Measurements from ENCODE around the gene MYH7. TPM values are rescaled to one million over a fixed set of nuclear protein-coding genes. Genes with fewer than 3 reads are reported as not detected.

The MYH7 gene
- total and polyA plus RNA-seq, 9 donors, result 0.92 to 1.1 (median 0.95) TPM; not detected in 5

GRCh38 chr14:23409966-23410635 is 25.4 kb downstream of the MYH7 start:
- Histone ChIP-seq H3K9me3 (no peaks in the 10 kb centered on the region), H3K36me3 (no peaks in the 10 kb centered on the region), H3K4me1 (ENCODE audit: insufficient read depth) (no peaks in the 10 kb centered on the region), H3K4me3 (no peak overlapping the region), H3K27me3 (no peaks in the 10 kb centered on the region), H3K27ac (no peak overlapping the region)
- intact Hi-C loops (cut with DNase I), result no loop called here
- TF ChIP-seq EP300 (IDR thresholded peaks at IDR 0.05), result no peak
- TF ChIP-seq CTCF (IDR thresholded peaks at IDR 0.05), result no peak
- TF ChIP-seq POLR2A (IDR thresholded peaks at IDR 0.05), result no peak
- WGBS, 3 donors, result 75 to 86% (median 80%) methylated on average over 14 of the region's 14 CpGs
- DNase-seq, result no peak

GRCh38 chr14:23409475-23409874 is 26.0 kb downstream of the MYH7 start:
- no peak for DNase-seq
- TF ChIP-seq CTCF (IDR thresholded peaks at IDR 0.05), result no peak
- no peak for TF ChIP-seq EP300 (IDR thresholded peaks at IDR 0.05)
- no peak for TF ChIP-seq POLR2A (IDR thresholded peaks at IDR 0.05)
- WGBS, 3 donors, result 55 to 74% (median 67%) methylated on average over 2 of the region's 2 CpGs
- H3K27me3 ChIP-seq, result no peaks in the 10 kb centered on the region
- intact Hi-C loops (cut with DNase I), result no loop called here
- no peak overlapping the region for H3K4me3 ChIP-seq
- H3K4me1 ChIP-seq (ENCODE audit: insufficient read depth), result no peaks in the 10 kb centered on the region
- H3K27ac ChIP-seq, result no peak overlapping the region
- no peaks in the 10 kb centered on the region for H3K36me3 ChIP-seq
- H3K9me3 ChIP-seq, result no peaks in the 10 kb centered on the region

- H3K36me3 ChIP-seq, result no peaks in the 10 kb centered on the region
- 28 to 36% (median 31%) methylated on average over 5 of the region's 5 CpGs for WGBS, 3 donors
Observed at GRCh38 chr14:23408307-23408630, 27.2 kb downstream of the MYH7 start.

GRCh38 chr14:23407516-23408306 is 27.7 kb downstream of the MYH7 start, which contains the start of gene MYH6:
MYH6 (minus strand) TSS chr14:23408273; CDS start chr14:23407223, 1,050 bp downstream.
- Histone ChIP-seq H3K36me3 (no peaks in the 10 kb centered on the region), H3K4me3 (no peak within 1 kb of the TSS), H3K9me3 (no peaks in the 10 kb centered on the region), H3K27me3 (no peaks in the 10 kb centered on the region), H3K4me1 (ENCODE audit: insufficient read depth) (no peaks in the 10 kb centered on the region), H3K27ac (no peak within 1 kb of the TSS)
- intact Hi-C loops (cut with DNase I), result no loop called here
- DNase-seq, result no peak
- no peak for TF ChIP-seq POLR2A (IDR thresholded peaks at IDR 0.05)
- WGBS, 3 donors, result 75 to 80% (median 75%) methylated on average over 15 of the region's 15 CpGs

More at GRCh38 chr14:23408307-23408630, 27.2 kb downstream of the MYH7 start:
- no peak for TF ChIP-seq EP300 (IDR thresholded peaks at IDR 0.05)
- no peaks in the 10 kb centered on the region for H3K9me3 ChIP-seq
- no peak overlapping the region for H3K27ac ChIP-seq
- no peak overlapping the region for H3K4me3 ChIP-seq
- intact Hi-C loops (cut with DNase I), result no loop called here
- no peaks in the 10 kb centered on the region for H3K4me1 ChIP-seq (ENCODE audit: insufficient read depth)
- no peaks in the 10 kb centered on the region for H3K27me3 ChIP-seq
- DNase-seq, result no peak

GRCh38 chr14:23406725-23407355 is 28.6 kb downstream of the MYH7 start:
- intact Hi-C loops (cut with DNase I), result no loop called here
- no peaks in the 10 kb centered on the region for H3K4me1 ChIP-seq (ENCODE audit: insufficient read depth)
- H3K4me3 ChIP-seq, result no peak overlapping the region
- H3K27me3 ChIP-seq, result no peaks in the 10 kb centered on the region
- DNase-seq, result no peak
- no peak overlapping the region for H3K27ac ChIP-seq
- no peaks in the 10 kb centered on the region for H3K9me3 ChIP-seq
- no peak for TF ChIP-seq CTCF (IDR thresholded peaks at IDR 0.05)
- H3K36me3 ChIP-seq, result no peaks in the 10 kb centered on the region
- 81 to 87% (median 81%) methylated on average over 15 of the region's 15 CpGs for WGBS, 3 donors

Data from ovary (tissue), 9 donors.